GM12865 (cell line): Measurements from ENCODE around the gene GALNT5.

Experiments
- DNase-seq: peaks from one replicate; pipeline ENCODE4 v3.0.0; 2010; ENCODE audit warnings: low read depth
- H3K4me3 ChIP-seq: 2 replicates; pipeline ENCODE4 v1.5.1; 2011; ENCODE audit warnings: mild to moderate bottlenecking, low read depth, low read length, control low read depth
- TF ChIP-seq, protein P1 (sequence below): IDR thresholded peaks from 2 replicates; pipeline ENCODE4 v1.5.1; 2011; ENCODE audit warnings: low read length, control low read depth, low read depth, inconsistent platforms; ENCODE audit not compliant: insufficient read depth; ENCODE audit errors: missing control alignments

Gene GALNT5

GRCh38 chr2:157324331-157324843 is 66.9 kb downstream of the GALNT5 start:
- no peak overlapping the region for H3K4me3 ChIP-seq
- no peak for DNase-seq
- TF ChIP-seq, protein P1, sequence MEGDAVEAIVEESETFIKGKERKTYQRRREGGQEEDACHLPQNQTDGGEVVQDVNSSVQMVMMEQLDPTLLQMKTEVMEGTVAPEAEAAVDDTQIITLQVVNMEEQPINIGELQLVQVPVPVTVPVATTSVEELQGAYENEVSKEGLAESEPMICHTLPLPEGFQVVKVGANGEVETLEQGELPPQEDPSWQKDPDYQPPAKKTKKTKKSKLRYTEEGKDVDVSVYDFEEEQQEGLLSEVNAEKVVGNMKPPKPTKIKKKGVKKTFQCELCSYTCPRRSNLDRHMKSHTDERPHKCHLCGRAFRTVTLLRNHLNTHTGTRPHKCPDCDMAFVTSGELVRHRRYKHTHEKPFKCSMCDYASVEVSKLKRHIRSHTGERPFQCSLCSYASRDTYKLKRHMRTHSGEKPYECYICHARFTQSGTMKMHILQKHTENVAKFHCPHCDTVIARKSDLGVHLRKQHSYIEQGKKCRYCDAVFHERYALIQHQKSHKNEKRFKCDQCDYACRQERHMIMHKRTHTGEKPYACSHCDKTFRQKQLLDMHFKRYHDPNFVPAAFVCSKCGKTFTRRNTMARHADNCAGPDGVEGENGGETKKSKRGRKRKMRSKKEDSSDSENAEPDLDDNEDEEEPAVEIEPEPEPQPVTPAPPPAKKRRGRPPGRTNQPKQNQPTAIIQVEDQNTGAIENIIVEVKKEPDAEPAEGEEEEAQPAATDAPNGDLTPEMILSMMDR, result no peak

DNA sequence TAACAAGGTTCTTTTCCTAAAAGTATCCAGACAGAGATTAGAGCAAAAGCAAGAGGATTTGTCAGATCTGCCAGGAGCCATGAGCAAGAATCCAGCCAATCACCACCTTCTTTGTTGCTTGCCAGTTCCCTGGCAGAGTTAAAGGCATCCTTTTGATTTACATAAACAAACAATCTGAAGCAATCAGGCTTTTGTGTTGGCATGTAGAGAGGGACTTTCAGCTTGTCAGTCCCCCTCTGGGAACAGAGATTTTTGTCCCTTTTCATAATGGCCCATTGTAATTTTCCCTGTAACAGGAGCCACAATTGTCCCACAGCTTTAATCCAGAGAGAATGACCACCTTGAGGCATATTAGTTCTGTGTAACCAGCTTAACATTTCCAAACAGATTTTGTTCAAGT is 68.3 kb downstream of the GALNT5 start, which contains the start of gene ERMN:
TSS of gene ERMN (minus strand) at position 39 of the 400 bp plus-strand sequence. CDS start 182 bp downstream, outside the sequence.
- no peak within 1 kb of the TSS for H3K4me3 ChIP-seq
- no peak for DNase-seq
- TF ChIP-seq, protein P1, result no peak

GRCh38 chr2:157326698-157327097 is 69.2 kb downstream of the GALNT5 start:
- no peak overlapping the region for H3K4me3 ChIP-seq
- TF ChIP-seq, protein P1, result no peak
- DNase-seq, result no peak

GRCh38 chr2:157327200-157327599 is 69.7 kb downstream of the GALNT5 start:
- DNase-seq, result no peak
- H3K4me3 ChIP-seq, result no peak overlapping the region
- TF ChIP-seq, protein P1, result no peak

GRCh38 chr2:157327621-157328500 is 70.4 kb downstream of the GALNT5 start:
- TF ChIP-seq, protein P1, result peak; percentile 95
- peak; percentile 91 for DNase-seq
- H3K4me3 ChIP-seq, result no peak overlapping the region

- no peak for DNase-seq
Measured at GRCh38 chr2:157329524-157329923, 72.0 kb downstream of the GALNT5 start.

More at GRCh38 chr2:157329524-157329923, 72.0 kb downstream of the GALNT5 start:
- H3K4me3 ChIP-seq, result no peak overlapping the region
- TF ChIP-seq, protein P1, result no peak
